Keratinocyte (primary cell): ENCODE data around the gene SMIM27.

Experiments
- CTCF ChIP-seq, 3 experiments: IDR thresholded peaks in 1 of 3; conservative IDR thresholded peaks in 1 of 3; optimal IDR thresholded peaks in 1 of 3; 2 replicates in 2 of 3; 3 replicates in 1 of 3; pipeline versions ENCODE3 to v1.5.1; 2011; ENCODE audit warnings: low read length in 3 of 3, mild to moderate bottlenecking in 3 of 3, moderate library complexity in 2 of 3, control low read depth in 1 of 3, inconsistent platforms in 1 of 3; ENCODE audit not compliant: insufficient read depth in 2 of 3; ENCODE audit errors: extremely low read depth in 1 of 3
- EZH2 ChIP-seq: IDR thresholded peaks from one replicate; pipeline ENCODE4 v1.6.1; 2012; ENCODE audit warnings: inconsistent platforms, mild to moderate bottlenecking, low read length, moderate library complexity

GRCh38 chr9:32574858-32575257 is 22.7 kb downstream of the SMIM27 start:
- TF ChIP-seq CTCF (optimal IDR thresholded peaks at IDR 0.05 in 1 of 3, IDR thresholded peaks at IDR 0.05 in 1 of 3, conservative IDR thresholded peaks at IDR 0.05 in 1 of 3; ENCODE audit: extremely low read depth in 1 of 3, insufficient read depth in 2 of 3, low read length in 3 of 3) (no peak), EZH2 (no peak)
